ENCODE data around the gene RTN4R.

GRCh38 chr22:20238536-20238900 is 29.6 kb downstream of the RTN4R start:
- TF ChIP-seq CTCF (IDR thresholded peaks at IDR 0.05) (peak in 4 of 6 experiments; percentile 21 to 33 (median 25)), POLR2A (IDR thresholded peaks at IDR 0.05) (no peak)

Data from adrenal gland (tissue), 5 donors.